GM21390 (cell line): Measurements from ENCODE around the gene HDDC2.

Experiments used
- ATAC-seq: cut with Tn5 transposase; IDR thresholded peaks from one replicate; pipeline ENCODE4 v1.9.1; 2021; ENCODE audit not compliant: unreplicated experiment

HDDC2 gene

DNA sequence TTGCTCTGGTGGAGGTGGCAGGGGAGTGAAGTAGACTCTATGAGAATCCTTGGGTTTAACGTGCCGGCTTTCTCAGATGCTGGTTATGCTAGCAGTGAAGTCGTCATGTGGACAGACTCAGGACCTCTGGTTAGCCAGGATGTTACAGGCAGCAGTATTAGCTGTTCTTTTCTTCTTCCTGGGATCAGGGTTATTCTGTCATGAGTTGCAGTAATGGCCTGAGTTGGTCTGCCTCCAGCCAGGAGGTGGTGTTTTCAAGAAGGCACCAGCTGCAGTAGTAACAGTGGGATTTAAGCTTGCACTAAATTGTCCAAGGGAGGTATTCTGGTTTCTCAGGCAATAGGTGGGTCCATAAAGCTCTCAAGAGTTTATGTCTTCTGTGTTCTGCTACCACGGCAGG lies 56.7 kb downstream of the HDDC2 start:
- ATAC-seq, result no peak

DNA sequence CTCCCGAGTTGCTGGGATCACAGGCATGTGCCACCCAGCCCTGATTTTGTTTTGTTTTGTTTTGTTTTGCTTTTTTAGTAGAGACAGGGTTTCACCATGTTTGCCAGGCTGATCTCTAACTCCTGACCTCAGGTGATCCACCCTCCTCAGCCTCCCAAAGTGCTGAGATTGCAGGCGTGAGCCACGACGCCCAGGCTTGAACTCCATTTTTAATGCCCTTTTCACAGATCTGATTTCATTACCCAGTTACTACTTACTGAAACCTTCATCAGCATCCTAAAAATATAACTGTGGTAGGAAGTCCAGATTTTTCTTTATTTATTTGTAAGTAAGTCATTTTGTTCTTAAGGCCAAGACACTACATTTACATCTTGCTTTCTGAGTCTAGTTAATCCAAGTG lies 64.0 kb downstream of the HDDC2 start:
- ATAC-seq, result no peak

DNA sequence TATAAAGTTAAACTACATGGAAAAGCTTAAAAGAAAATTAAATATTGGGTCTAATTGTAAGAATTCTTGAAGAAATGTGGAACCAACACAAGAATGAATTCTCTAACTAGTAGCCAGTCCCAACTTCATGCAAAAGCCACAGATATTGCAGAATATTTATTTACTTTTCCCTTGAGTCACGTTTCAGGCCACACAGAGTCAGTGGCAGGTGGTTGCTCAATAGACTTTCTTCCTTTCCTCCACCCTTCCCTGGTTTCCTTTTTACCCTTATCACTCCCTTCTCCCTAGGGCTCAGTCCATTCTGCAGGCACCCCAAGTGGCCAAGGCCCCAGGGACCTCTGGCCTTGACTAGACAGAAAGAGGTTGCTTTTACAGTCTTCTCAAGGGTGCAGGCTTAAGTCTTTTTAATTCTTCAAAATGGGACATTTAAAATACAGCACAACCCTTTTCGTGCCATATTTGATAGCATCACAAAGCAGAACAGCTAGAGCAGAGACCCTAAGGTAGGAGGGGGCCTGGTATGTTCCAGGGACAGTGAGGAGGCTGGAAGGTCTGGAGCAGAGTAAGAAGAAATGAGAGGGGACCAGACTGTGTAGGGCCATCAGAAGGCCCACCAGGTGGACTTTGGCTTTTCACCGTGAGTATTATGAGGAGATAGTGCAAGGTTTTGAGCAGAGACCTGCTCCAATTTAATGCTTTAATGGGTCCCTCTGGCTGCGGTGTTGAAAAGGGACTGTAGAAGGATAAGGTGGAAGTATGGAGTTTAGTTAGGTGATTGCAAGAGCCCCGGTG lies 65.0 kb downstream of the HDDC2 start:
- ATAC-seq, result no peak

DNA sequence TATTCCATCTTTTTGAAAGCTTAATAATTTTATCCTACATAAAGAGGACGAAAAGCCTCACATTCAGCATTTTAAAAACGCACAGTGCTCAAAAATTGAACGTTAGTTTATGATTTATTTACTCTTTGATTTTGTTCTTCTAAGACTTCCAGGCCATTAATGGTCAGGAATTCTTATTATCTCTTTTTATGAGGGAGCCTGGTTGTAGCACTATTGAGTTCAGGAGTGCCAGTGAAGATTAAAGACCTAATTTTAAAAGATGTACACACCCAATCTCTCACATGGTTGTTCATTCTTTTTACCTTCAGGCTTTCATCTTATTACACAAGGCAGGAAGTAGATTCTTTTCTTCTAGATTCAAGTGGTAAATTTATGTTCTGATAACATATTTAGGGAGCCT lies 68.6 kb downstream of the HDDC2 start:
- ATAC-seq, result no peak

DNA sequence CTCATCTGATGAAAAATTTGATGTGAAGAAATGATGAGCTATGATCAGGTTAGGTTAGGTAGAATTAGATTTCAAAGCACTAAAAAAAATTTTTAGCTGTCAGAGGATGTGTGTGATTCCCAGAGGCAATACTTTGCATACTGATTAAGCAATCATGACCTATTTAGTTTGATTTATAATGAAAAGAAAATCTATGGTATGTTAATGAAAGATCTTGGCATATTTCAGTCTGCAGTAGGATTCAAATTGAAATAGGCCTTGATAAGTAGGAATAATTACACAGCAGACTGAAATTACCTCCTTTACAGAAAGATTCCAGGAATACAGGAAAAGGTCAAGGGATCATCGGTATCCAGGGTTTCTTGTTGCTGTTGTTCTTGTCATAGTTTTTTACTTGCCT lies 69.3 kb downstream of the HDDC2 start:
- ATAC-seq, result no peak

DNA sequence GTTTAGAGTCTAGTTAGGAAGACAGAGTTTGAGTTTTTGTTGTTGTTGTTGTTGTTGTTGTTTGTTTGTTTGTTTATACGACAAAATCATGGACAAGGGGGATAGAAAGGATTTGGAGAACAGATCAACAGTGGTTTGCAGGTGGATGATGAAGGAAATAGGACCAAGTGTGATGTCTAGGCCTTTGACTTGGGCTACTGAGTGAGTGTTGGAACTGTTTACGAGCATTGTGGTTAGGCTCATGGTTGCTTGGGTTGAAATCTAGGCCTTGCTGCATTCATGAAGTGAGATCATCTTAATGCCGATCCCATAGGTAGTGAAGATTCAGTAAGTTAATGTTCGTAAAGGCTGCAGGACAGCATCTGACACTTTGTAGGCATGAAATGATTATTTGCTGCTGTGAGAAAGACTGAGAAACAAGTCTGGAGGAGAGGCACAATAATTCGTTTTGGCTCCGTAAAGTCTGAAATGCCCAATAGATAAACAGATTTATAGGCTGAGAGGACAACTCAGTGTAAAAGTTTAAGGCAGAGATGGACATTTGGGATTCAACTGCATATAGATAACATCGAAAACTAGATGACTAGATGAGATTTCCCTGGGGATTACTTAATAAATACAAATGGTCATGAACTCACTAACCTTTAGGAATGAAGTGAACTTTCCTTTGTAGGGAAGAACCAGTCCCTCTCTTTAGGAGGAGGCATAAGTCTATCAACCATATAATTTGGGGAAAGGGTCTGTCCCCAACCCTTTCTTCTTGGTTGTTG lies 70.0 kb downstream of the HDDC2 start:
- ATAC-seq, result no peak

DNA sequence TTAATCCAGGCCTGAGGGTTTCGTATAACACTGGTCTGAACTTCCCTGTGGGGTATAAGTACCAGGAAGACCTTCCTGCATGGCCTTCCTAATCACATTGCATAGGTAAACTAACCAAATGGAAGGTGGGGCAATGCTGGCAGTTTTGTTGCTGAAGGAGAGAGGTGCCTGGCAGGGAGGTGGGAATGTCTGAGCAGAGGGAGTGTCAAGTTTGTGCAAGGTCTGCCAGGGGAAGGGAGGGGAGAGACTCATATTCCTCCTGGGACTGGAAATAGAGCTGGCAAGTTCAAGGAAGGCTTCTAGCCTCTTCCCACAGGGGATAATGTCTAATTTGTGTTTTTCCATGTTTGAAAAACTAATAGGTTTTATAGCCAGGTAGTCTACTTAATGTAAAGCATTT lies 70.6 kb downstream of the HDDC2 start:
- ATAC-seq, result no peak

DNA sequence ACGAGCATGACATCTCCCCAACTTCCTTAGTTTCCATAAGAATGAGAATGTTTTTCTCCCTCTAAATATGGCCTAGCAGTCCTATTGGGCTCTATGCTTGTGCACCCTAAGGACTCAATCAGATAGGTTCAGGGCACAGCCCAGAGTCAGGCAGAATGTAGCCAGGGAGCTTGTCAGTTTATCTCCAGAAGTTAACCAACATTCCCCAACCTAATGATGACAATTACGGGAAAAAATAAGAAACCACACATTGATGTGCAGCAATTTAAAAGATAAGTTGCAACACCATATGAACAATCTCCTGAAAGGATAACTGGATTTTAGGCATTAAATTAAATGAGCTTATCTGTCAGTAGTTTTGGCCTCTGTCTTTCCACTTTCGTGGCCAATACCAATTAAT lies 71.1 kb downstream of the HDDC2 start:
- ATAC-seq, result no peak

DNA sequence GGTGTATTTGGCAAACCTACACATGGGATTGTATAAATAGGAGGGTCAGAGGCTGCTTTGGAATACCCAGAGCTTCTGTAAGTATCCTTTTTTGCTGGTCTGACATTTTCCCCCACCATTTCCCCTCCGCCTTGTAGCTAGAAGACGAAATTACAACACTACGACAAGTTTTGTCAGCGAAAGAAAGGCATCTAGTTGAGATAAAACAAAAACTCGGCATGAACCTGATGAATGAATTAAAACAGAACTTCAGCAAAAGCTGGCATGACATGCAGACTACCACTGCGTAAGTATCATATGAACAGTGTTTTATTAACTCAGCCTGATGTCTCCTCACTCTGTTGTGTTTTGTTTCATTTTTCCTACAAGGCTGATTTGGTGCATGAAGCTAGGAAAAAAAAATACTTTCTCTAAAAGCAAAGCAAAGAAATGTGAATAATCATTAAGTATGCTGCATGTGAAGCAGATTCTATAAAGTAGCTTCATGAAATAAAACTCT lies 72.7 kb downstream of the HDDC2 start:
- no peak for ATAC-seq

DNA sequence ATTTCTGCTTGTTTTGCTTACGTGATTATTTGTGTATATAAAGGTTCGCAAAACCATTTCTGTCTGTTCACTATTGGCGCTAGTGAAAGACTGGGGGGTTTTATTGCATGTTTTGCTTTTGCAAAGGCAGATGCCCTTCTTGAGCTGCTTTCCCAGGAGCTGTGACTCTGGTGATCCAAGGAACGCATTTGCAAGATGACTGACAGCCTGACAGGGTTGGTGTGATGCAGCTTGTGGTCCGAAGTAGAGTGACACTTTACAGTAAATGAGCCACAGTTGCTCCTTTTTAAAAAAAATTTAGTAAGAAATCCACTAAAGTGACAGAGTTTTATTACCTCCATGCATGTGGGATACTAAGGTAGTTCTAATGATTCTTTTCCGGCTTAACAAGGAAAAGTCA lies 74.5 kb downstream of the HDDC2 start:
- ATAC-seq, result no peak
